ENCODE measurements around the gene ERC2.

ERC2 gene

GRCh38 chr3:55588146-55588765 lies 880.0 kb downstream of the ERC2 start:
- DNase-seq (ENCODE audit: insufficient read length): peak; percentile 29
- no peak for FAIRE-seq
- TF ChIP-seq POLR2AphosphoS5 (IDR thresholded peaks at IDR 0.05; ENCODE audit: low read depth, low read length): no peak
- TF ChIP-seq POLR2A (IDR thresholded peaks at IDR 0.05; ENCODE audit: low read depth, low read length): no peak
- TF ChIP-seq TAF1 (IDR thresholded peaks at IDR 0.05; ENCODE audit: borderline replicate concordance, low read depth, low read length): no peak

GRCh38 chr3:55585856-55586255 lies 882.4 kb downstream of the ERC2 start:
- TF ChIP-seq POLR2AphosphoS5 (IDR thresholded peaks at IDR 0.05; ENCODE audit: low read depth, low read length) (no peak), TAF1 (IDR thresholded peaks at IDR 0.05; ENCODE audit: borderline replicate concordance, low read depth, low read length) (no peak), POLR2A (IDR thresholded peaks at IDR 0.05; ENCODE audit: low read depth, low read length) (no peak)
- FAIRE-seq (no peak), DNase-seq (ENCODE audit: insufficient read length) (no peak)

- TF ChIP-seq POLR2AphosphoS5 (IDR thresholded peaks at IDR 0.05; ENCODE audit: low read depth, low read length) (no peak), POLR2A (IDR thresholded peaks at IDR 0.05; ENCODE audit: low read depth, low read length) (no peak), TAF1 (IDR thresholded peaks at IDR 0.05; ENCODE audit: borderline replicate concordance, low read depth, low read length) (no peak)
- DNase-seq (ENCODE audit: insufficient read length) (no peak), FAIRE-seq (no peak)
Observed at GRCh38 chr3:55584716-55585368, 883.4 kb downstream of the ERC2 start.

- DNase-seq (ENCODE audit: insufficient read length) (no peak), FAIRE-seq (no peak)
- TF ChIP-seq POLR2A (IDR thresholded peaks at IDR 0.05; ENCODE audit: low read depth, low read length): no peak
- no peak for TF ChIP-seq TAF1 (IDR thresholded peaks at IDR 0.05; ENCODE audit: borderline replicate concordance, low read depth, low read length)
- no peak for TF ChIP-seq POLR2AphosphoS5 (IDR thresholded peaks at IDR 0.05; ENCODE audit: low read depth, low read length)
Observed at GRCh38 chr3:55584030-55584429, 884.2 kb downstream of the ERC2 start.

GRCh38 chr3:55583475-55583874 lies 884.8 kb downstream of the ERC2 start:
- DNase-seq (ENCODE audit: insufficient read length): no peak
- FAIRE-seq: no peak
- TF ChIP-seq TAF1 (IDR thresholded peaks at IDR 0.05; ENCODE audit: borderline replicate concordance, low read depth, low read length) (no peak), POLR2AphosphoS5 (IDR thresholded peaks at IDR 0.05; ENCODE audit: low read depth, low read length) (no peak), POLR2A (IDR thresholded peaks at IDR 0.05; ENCODE audit: low read depth, low read length) (no peak)

- no peak for DNase-seq (ENCODE audit: insufficient read length)
- FAIRE-seq: no peak
- no peak for TF ChIP-seq POLR2A (IDR thresholded peaks at IDR 0.05; ENCODE audit: low read depth, low read length)
- no peak for TF ChIP-seq POLR2AphosphoS5 (IDR thresholded peaks at IDR 0.05; ENCODE audit: low read depth, low read length)
- TF ChIP-seq TAF1 (IDR thresholded peaks at IDR 0.05; ENCODE audit: borderline replicate concordance, low read depth, low read length): no peak
Observed at GRCh38 chr3:55579496-55579895, 888.8 kb downstream of the ERC2 start.

GRCh38 chr3:55576621-55577388 lies 891.5 kb downstream of the ERC2 start:
- TF ChIP-seq POLR2A (IDR thresholded peaks at IDR 0.05; ENCODE audit: low read depth, low read length) (no peak), TAF1 (IDR thresholded peaks at IDR 0.05; ENCODE audit: borderline replicate concordance, low read depth, low read length) (no peak), POLR2AphosphoS5 (IDR thresholded peaks at IDR 0.05; ENCODE audit: low read depth, low read length) (no peak)
- no peak for DNase-seq (ENCODE audit: insufficient read length)
- no peak for FAIRE-seq

GRCh38 chr3:55574671-55575070 lies 893.6 kb downstream of the ERC2 start:
- no peak for TF ChIP-seq POLR2A (IDR thresholded peaks at IDR 0.05; ENCODE audit: low read depth, low read length)
- no peak for TF ChIP-seq TAF1 (IDR thresholded peaks at IDR 0.05; ENCODE audit: borderline replicate concordance, low read depth, low read length)
- no peak for TF ChIP-seq POLR2AphosphoS5 (IDR thresholded peaks at IDR 0.05; ENCODE audit: low read depth, low read length)
- FAIRE-seq: no peak
- DNase-seq (ENCODE audit: insufficient read length): no peak

- DNase-seq (ENCODE audit: insufficient read length): no peak
- no peak for FAIRE-seq
- TF ChIP-seq POLR2AphosphoS5 (IDR thresholded peaks at IDR 0.05; ENCODE audit: low read depth, low read length) (no peak), POLR2A (IDR thresholded peaks at IDR 0.05; ENCODE audit: low read depth, low read length) (no peak), TAF1 (IDR thresholded peaks at IDR 0.05; ENCODE audit: borderline replicate concordance, low read depth, low read length) (no peak)
Observed at GRCh38 chr3:55572816-55573215, 895.5 kb downstream of the ERC2 start.

- TF ChIP-seq POLR2A (IDR thresholded peaks at IDR 0.05; ENCODE audit: low read depth, low read length) (no peak), TAF1 (IDR thresholded peaks at IDR 0.05; ENCODE audit: borderline replicate concordance, low read depth, low read length) (no peak), POLR2AphosphoS5 (IDR thresholded peaks at IDR 0.05; ENCODE audit: low read depth, low read length) (no peak)
- no peak for FAIRE-seq
- no peak for DNase-seq (ENCODE audit: insufficient read length)
Observed at GRCh38 chr3:55571913-55572312, 896.4 kb downstream of the ERC2 start.

- no peak for TF ChIP-seq TAF1 (IDR thresholded peaks at IDR 0.05; ENCODE audit: borderline replicate concordance, low read depth, low read length)
- TF ChIP-seq POLR2AphosphoS5 (IDR thresholded peaks at IDR 0.05; ENCODE audit: low read depth, low read length): no peak
- no peak for TF ChIP-seq POLR2A (IDR thresholded peaks at IDR 0.05; ENCODE audit: low read depth, low read length)
- FAIRE-seq (no peak), DNase-seq (ENCODE audit: insufficient read length) (no peak)
Observed at GRCh38 chr3:55571216-55571813, 897.0 kb downstream of the ERC2 start.

All from GM12892 (cell line).